HCT116 (cell line): ENCODE measurements around the gene EGF. TPM values are rescaled to one million over a fixed set of nuclear protein-coding genes. Genes with fewer than 3 reads are reported as not detected.

Source experiments
- ATAC-seq: fragments of 200-7000 bp; cut with Tn5 transposase; 2 replicates; pipeline ENCODE4 v1.9.1; 2020; ENCODE audit warnings: mild to moderate bottlenecking, moderate library complexity
- BruUV-seq: library from RNA; stranded (reverse); fragments of 400-500 nt; replicated peaks from 2 replicates; lab custom pipeline; 2021; lab: Mats Ljungman, UMichigan
- CTCF ChIA-PET: fragments of 300-600 bp; sonication (Branson Sonifier 250); formaldehyde crosslinking; loops from one replicate; lab custom pipeline; 2021; ENCODE audit warnings: antibody characterized with exemption; lab: Charles Lee
- POLR2A ChIA-PET: fragments of 300-600, 350-600 bp; sonication (Branson Sonifier 250); formaldehyde crosslinking; loops from one replicate; lab custom pipeline; 2021; ENCODE audit warnings: antibody characterized with exemption; lab: Charles Lee
- RAD21 ChIA-PET, 2 experiments: fragments of 300-600 bp; sonication (Branson Sonifier 250); formaldehyde crosslinking; loops; one replicate each; lab custom pipeline; 2023; ENCODE audit warnings: low total read pairs in 2 of 2; ENCODE audit not compliant: uncharacterized antibody in 2 of 2, unreplicated experiment in 2 of 2, low non-redundant PET in 1 of 2; lab: Charles Lee
- DNase-seq: peaks from one replicate; pipeline ENCODE4 v3.0.0-alpha.2; 2010; ENCODE audit warnings: low read depth, low spot score
- H2AFZ ChIP-seq: fragments of 200-600 bp; shearing (Covaris generic), sonication (generic); 2 replicates; pipeline ENCODE4 v1.6.1; 2017; ENCODE audit warnings: low read depth, mixed run types, mixed read lengths, antibody characterized with exemption, low read length; ENCODE audit not compliant: poor library complexity, severe bottlenecking
- H3K27ac ChIP-seq: 2 replicates; pipeline ENCODE4 v1.5.1; 2012; ENCODE audit warnings: low read depth, low read length
- H3K27me3 ChIP-seq: fragments of 200-600 bp; sonication (generic); 2 replicates; pipeline ENCODE4 v1.6.1; 2016; ENCODE audit warnings: mixed run types, low read length, mixed read lengths; ENCODE audit not compliant: insufficient read depth
- H3K36me3 ChIP-seq, 2 experiments: fragments of 200-500 bp in 1 of 2; fragments of 200-600 bp in 1 of 2; sonication (Bioruptor generic) in 1 of 2; sonication (generic) in 1 of 2; 2 replicates each; pipeline versions ENCODE4 v1.5.1 to v1.6.1; 2014 to 2016; ENCODE audit warnings: low read length in 2 of 2, inconsistent platforms in 1 of 2, mixed read lengths in 1 of 2, mixed run types in 1 of 2; ENCODE audit not compliant: insufficient read depth in 2 of 2, control insufficient read depth in 1 of 2
- H3K4me1 ChIP-seq, 2 experiments: fragments of 200-600 bp in 1 of 2; sonication (generic) in 1 of 2; 2 replicates each; pipeline versions ENCODE4 v1.5.1 to v1.6.1; 2012 to 2017; ENCODE audit warnings: low read length in 2 of 2, inconsistent platforms in 1 of 2, mild to moderate bottlenecking in 1 of 2, mixed read lengths in 1 of 2, mixed run types in 1 of 2, moderate library complexity in 1 of 2; ENCODE audit not compliant: insufficient read depth in 2 of 2, control insufficient read depth in 1 of 2
- H3K4me2 ChIP-seq: fragments of 200-600 bp; sonication (generic); 2 replicates; pipeline ENCODE4 v1.6.1; 2017; ENCODE audit warnings: mixed run types, low read length, mixed read lengths
- H3K4me3 ChIP-seq, 2 experiments: fragments of 200-600 bp in 1 of 2; sonication (generic) in 1 of 2; replicated peaks in 1 of 2; 2 replicates each; pipeline ENCODE4 v1.5.1; 2011 to 2016; ENCODE audit warnings: low read length in 2 of 2, control low read depth in 1 of 2, low read depth in 1 of 2, mild to moderate bottlenecking in 1 of 2, mixed read lengths in 1 of 2, mixed run types in 1 of 2
- H3K79me2 ChIP-seq: fragments of 200-600 bp; sonication (generic); 2 replicates; pipeline ENCODE4 v1.6.1; 2017; ENCODE audit warnings: mild to moderate bottlenecking, mixed run types, low read length, moderate library complexity, mixed read lengths; ENCODE audit not compliant: insufficient read depth
- H3K9ac ChIP-seq: fragments of 200-600 bp; sonication (generic); 2 replicates; pipeline ENCODE4 v1.6.1; 2016; ENCODE audit warnings: low read length, mixed read lengths
- H3K9me2 ChIP-seq: fragments of 200-600 bp; sonication (generic), shearing (Covaris generic); 2 replicates; pipeline ENCODE4 v1.6.1; 2017; ENCODE audit warnings: mixed run types, mild to moderate bottlenecking, moderate library complexity; ENCODE audit not compliant: insufficient read depth
- H3K9me3 ChIP-seq, 2 experiments: fragments of 200-500 bp in 1 of 2; fragments of 200-600 bp in 1 of 2; sonication (Bioruptor generic) in 1 of 2; sonication (generic) in 1 of 2; 2 replicates each; pipeline ENCODE4 v1.6.1; 2014 to 2017; ENCODE audit warnings: low read length in 2 of 2, mixed read lengths in 2 of 2, inconsistent platforms in 1 of 2, low read depth in 1 of 2, mild to moderate bottlenecking in 1 of 2, mixed run types in 1 of 2, moderate library complexity in 1 of 2; ENCODE audit not compliant: control insufficient read depth in 1 of 2, insufficient read depth in 1 of 2
- H4K20me1 ChIP-seq: fragments of 200-600 bp; sonication (generic), shearing (Covaris generic); 2 replicates; pipeline ENCODE4 v1.6.1; 2017; ENCODE audit warnings: mixed run types, mild to moderate bottlenecking, moderate library complexity; ENCODE audit not compliant: insufficient read depth
- CBX3 ChIP-seq: IDR thresholded peaks from 2 replicates; pipeline ENCODE4 v1.6.1; 2012; ENCODE audit warnings: low read depth
- CEBPB ChIP-seq: IDR thresholded peaks from 2 replicates; pipeline ENCODE4 v1.6.1; 2012; ENCODE audit warnings: low read depth
- EGR1 ChIP-seq: IDR thresholded peaks from 2 replicates; pipeline ENCODE4 v1.6.1; 2012; ENCODE audit warnings: low read depth
- ELF1 ChIP-seq: IDR thresholded peaks from 2 replicates; pipeline ENCODE4 v1.6.1; 2012; ENCODE audit warnings: low read depth, borderline replicate concordance
- EZH2phosphoT487 ChIP-seq: fragments of 200-600 bp; IDR thresholded peaks from 2 replicates; pipeline ENCODE4 v1.6.1; 2018; ENCODE audit warnings: antibody characterized with exemption, borderline replicate concordance
- JUND ChIP-seq: IDR thresholded peaks from 2 replicates; pipeline ENCODE4 v1.6.1; 2012
- POLR2A ChIP-seq: IDR thresholded peaks from 2 replicates; pipeline ENCODE4 v1.7.0; 2011; ENCODE audit warnings: borderline replicate concordance; ENCODE audit not compliant: insufficient read depth, insufficient read length; ENCODE audit errors: extremely low read depth
- RAD21 ChIP-seq: IDR thresholded peaks from 2 replicates; pipeline ENCODE4 v1.6.1; 2012; ENCODE audit warnings: low read depth, mild to moderate bottlenecking
- SIN3A ChIP-seq: IDR thresholded peaks from 2 replicates; pipeline ENCODE4 v1.6.1; 2012; ENCODE audit warnings: low read depth
- SRF ChIP-seq: IDR thresholded peaks from 2 replicates; pipeline ENCODE4 v1.6.1; 2012; ENCODE audit warnings: low read depth
- YY1 ChIP-seq: IDR thresholded peaks from 2 replicates; pipeline ENCODE4 v1.6.1; 2011; ENCODE audit warnings: low read length, low read depth, moderate library complexity, mild to moderate bottlenecking; ENCODE audit not compliant: insufficient replicate concordance; ENCODE audit errors: extremely low read depth
- intact Hi-C: fragments of 100-400 bp; cut with micrococcal nuclease; formaldehyde crosslinking; loops from 2 replicates; pipeline ENCODE4 v1.10.0; 2022
- total RNA-seq: library from RNA; stranded (reverse); gene quantifications from one replicate; pipeline ENCODE4 v1.2.1, GENCODE V29; 2021; ENCODE audit not compliant: unreplicated experiment
- TF ChIP-seq, protein P1 (sequence below): IDR thresholded peaks from 2 replicates; pipeline ENCODE4 v1.6.1; 2011; ENCODE audit warnings: mild to moderate bottlenecking, low read length, moderate library complexity; ENCODE audit not compliant: insufficient replicate concordance; ENCODE audit errors: extremely low read depth

EGF gene
- total RNA-seq, 1 experiment from 2014 or later, result 0.57 TPM

DNA sequence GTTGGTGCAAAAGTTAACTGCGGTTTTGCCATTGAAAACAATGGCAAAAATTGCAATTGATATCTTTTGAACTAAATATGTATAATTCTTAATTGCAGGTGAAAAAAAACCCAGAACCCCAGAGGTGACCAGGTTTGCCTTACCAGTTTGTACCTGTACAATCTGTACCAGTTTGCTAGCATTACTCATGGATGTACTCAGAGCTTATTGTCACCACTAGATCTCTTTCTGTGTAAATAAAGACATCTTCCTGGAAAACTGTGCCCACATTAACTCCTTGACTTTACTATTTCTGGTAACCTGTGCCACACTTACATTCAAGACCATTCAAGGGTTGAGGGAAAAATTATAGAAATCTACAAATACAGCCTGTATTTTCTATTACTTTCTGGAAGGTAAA is 146.0 kb downstream of the EGF start:
- H3K4me2 ChIP-seq, result no peak overlapping the region
- no peaks in the 10 kb centered on the region for H3K79me2 ChIP-seq
- H3K9me3 ChIP-seq, result no peaks in the 10 kb centered on the region
- ChIA-PET RAD21 (no interaction called here), POLR2A (no interaction called here), CTCF (interaction anchor here (0.9 kb wide), 1 partner anchor 9 kb away, joined by 4 read pairs; no protein-coding TSS in a partner anchor)
- no peak overlapping the region for H2AFZ ChIP-seq
- no peaks in the 10 kb centered on the region for H4K20me1 ChIP-seq
- H3K27ac ChIP-seq, result no peak overlapping the region
- no peaks in the 10 kb centered on the region for H3K27me3 ChIP-seq
- DNase-seq, result no peak
- no peaks in the 10 kb centered on the region for H3K36me3 ChIP-seq
- H3K4me3 ChIP-seq, result no peak overlapping the region
- peaks cover 0 to 10% of the 10 kb centered on the region in 2 experiments; a peak in 3 of 4 replicates for H3K4me1 ChIP-seq
- ATAC-seq, result no peak
- no TSS peak for BruUV-seq
- H3K9ac ChIP-seq, result no peak overlapping the region
- no peaks in the 10 kb centered on the region for H3K9me2 ChIP-seq
- TF ChIP-seq CBX3 (no peak), CEBPB (no peak), SIN3A (no peak), EZH2phosphoT487 (no peak), YY1 (no peak), EGR1 (no peak), POLR2A (no peak), SRF (no peak), ELF1 (no peak), JUND (no peak)
- intact Hi-C loops, result no loop called here

DNA sequence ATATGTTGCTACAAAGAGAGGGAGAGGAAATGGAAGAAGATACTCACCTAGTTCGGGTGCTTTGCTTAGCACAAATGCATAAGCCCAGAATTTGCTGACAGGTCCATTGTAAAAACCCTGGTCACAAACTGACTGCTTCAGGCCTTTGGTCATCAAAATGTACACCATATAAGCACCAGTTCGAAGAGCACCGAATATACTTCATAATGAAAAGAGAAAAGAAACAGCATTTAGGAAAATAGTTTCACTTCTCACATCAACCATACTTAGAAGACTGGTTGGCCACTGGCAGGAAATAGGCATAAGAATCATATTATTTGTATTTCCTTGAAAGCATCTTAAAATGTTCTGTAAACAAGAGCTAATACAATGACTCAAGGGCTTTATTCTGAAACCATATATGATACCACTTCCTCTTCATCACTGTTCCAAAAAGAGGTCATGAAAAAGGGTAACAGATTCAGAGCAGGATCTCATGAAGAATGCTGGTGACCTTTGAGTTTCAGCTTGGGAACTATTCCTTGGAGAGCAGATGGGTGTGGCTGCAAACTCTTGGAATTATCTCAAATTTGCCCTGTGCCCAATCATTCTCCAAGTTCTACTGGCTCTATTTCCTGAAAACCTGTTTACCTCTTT is 147.0 kb downstream of the EGF start:
- intact Hi-C loops, result no loop called here
- DNase-seq, result no peak
- Histone ChIP-seq H3K9me3 (no peaks in the 10 kb centered on the region), H3K9me2 (no peaks in the 10 kb centered on the region), H3K4me1 (peaks cover 0 to 10% of the 10 kb centered on the region in 2 experiments; a peak in 3 of 4 replicates), H3K36me3 (no peaks in the 10 kb centered on the region), H3K4me2 (no peak overlapping the region), H3K79me2 (no peaks in the 10 kb centered on the region), H3K27ac (no peak overlapping the region), H3K9ac (no peak overlapping the region), H4K20me1 (no peaks in the 10 kb centered on the region), H3K27me3 (no peaks in the 10 kb centered on the region), H3K4me3 (no peak overlapping the region), H2AFZ (no peak overlapping the region)
- ChIA-PET POLR2A (no interaction called here), RAD21 (no interaction called here), CTCF (no interaction called here)
- TF ChIP-seq, protein P1, sequence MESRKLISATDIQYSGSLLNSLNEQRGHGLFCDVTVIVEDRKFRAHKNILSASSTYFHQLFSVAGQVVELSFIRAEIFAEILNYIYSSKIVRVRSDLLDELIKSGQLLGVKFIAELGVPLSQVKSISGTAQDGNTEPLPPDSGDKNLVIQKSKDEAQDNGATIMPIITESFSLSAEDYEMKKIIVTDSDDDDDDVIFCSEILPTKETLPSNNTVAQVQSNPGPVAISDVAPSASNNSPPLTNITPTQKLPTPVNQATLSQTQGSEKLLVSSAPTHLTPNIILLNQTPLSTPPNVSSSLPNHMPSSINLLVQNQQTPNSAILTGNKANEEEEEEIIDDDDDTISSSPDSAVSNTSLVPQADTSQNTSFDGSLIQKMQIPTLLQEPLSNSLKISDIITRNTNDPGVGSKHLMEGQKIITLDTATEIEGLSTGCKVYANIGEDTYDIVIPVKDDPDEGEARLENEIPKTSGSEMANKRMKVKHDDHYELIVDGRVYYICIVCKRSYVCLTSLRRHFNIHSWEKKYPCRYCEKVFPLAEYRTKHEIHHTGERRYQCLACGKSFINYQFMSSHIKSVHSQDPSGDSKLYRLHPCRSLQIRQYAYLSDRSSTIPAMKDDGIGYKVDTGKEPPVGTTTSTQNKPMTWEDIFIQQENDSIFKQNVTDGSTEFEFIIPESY, result no peak
- TF ChIP-seq JUND (no peak), RAD21 (no peak)
- no peak for ATAC-seq
- BruUV-seq, result no TSS peak
